MV-4-11 (cell line): ENCODE measurements around the gene DPH1.

Source experiments
- DNase-seq: peaks from one replicate; lab custom pipeline; 2025; lab: John Stamatoyannopoulos, UW

The DPH1 gene

DNA sequence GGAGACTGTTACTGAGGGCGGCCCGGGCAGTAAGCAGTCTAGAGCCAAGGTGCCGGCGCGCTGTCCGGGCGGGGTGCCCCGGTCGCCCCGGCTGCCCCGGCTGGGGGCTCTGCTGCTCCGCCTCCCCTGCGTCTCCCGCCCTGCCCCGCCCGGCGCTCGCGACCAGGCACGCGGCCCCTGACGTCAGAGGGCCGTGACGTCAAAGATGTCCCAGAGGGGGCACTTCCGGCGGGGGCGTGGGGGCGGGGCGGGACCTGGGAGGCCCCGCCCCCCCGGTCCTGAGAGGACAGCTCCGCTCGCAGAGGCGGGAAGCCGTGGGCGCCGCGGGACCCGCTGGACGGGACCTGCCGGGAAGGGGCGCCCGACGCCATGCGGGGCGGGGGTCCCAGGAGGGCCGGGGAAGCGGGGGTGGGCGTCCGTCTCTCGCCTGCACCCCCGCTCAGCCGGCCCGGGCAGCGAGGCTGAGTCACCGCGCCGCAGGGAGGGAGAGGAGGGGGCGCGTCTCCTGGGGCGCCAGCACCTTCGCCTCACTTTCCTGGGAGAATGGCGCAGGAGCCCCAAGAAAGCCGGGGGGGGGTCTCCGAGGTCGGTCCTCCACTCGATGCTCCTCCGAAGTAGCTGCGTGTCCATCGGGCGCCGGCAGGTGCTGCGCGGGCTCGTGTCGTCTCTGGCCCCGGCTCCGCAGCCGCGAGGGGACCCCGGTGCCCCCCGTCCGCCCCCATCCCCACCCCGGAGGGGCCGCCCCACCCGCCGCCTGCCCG is 20.5 kb downstream of the DPH1 start:
- peak; percentile 56 for DNase-seq

DNA sequence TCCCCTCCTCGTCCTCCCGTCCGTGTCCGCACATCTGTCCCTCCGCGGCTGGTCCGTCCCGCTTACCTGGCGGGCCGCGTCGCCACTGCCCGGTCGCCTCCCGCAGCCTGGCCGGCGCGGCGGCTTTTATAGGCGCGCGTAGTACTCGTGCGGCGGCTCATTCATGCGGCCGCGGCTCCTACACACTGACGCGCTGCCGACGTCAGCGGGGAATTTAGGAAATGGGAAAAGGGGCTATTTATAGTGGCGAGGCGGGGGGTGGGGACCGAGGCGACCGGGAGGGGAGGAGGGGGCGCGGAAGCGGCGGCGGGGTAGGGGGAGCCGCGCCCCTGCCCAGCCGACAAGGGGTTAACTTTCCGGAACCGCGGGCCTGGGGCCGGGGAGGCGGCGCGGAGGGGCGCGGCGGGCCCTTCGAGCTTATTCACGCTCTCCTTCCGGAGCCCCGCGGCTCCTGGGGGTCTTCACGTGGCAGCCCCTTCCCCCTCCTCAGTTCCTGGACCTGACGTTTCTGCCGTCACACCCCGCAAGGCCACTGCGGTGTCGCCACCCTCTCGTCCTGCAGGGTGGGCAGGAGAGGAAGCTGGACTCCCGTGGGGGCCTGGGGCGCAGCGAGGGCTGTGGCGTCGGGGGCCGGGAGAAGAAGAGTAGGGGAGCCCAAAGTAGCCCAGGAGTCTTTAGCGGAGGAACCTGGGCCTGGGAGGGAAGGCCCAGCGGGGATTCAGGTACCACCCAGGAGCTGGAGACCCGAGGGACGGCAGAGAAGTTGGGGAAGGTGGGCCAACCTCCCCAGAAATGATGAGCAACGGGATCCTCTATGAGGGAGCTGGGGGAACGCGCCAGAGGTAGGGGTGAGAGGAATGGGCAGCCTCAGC is 21.3 kb downstream of the DPH1 start:
- no peak for DNase-seq

DNA sequence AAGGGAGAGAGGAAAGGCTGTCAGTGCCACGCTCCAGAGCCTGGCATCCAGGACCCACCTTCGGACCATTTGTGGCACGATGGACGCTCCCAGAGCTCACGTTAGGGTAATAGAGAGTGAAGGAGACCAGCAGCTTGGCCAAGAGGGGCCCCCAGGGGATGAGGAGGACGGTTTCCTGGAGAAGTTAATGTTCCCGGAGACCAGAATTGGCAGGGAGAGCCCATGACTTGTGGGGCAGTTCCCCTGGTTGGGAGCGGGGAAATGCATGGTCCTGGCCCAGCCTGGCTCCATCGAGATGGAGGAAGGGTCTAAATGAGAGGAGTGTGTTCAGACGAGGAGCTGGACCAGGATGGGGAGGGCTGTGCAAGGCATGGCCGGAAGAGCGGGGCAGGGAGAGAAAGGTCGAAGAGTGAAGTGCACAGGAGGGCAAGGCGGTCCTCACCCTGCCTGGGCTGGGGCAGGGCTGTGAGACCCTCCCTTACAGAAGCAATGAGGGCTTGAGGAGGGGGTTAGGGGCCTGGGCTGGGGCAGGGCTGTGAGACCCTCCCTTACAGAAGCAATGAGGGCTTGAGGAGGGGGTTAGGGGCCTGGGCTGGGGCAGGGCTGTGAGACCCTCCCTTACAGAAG is 22.1 kb downstream of the DPH1 start:
- no peak for DNase-seq

DNA sequence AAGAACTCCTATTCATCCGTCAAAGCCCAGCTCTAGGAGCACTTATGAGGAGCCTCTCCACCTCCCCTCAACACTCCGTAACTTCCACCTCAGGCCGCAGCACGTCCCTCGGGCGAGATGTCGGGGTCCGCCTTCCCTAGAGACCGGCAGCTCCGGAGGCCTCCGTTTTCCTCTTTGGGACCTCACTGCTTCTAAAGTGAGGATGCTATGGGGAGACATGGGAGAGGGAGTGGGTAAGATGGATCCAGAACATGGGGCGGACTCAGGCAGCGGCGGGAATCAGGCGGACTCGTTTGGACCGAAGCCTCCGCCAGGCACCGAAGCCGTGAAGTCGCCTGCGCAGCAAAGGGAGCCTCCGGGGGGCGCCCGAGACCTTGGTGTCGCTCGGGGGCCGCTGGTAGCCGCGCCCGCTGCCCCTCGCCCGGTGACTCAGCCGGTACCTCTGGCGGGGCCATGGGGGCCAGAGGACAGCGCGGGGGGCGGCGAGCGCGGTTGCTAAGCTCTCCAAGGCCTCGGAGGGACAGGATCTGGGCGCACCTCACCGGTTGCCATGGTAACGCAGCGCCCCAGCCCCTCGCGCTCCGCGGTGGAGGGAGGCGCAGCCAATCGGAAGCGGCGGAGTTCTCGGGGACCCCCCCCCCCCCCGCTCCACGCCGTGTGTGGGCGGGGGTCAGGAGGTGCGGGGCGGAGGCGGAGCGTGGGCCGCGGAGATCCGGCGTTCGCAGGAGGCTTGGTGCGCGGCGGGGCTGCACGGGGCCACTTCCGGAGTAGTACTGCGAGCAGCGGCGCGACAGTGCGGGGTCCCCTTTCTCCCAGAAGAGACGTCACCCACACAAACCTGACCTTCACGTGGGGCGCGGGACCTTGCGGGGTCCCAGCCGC is 23.7 kb downstream of the DPH1 start:
- peak; percentile 36 for DNase-seq

DNA sequence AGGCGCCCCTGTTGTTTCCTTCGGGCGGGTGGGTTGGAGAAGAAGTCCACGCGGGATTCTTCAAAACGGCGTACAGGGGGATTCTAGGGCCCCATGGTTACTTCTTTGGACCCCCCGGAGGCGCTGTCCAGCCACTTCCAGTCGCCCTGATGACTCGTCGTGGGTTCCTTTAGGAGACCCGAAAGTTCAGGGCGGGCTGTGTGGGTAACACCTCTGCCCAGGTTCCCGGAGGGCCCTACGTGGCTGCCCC is 24.2 kb downstream of the DPH1 start:
- DNase-seq: no peak

DNA sequence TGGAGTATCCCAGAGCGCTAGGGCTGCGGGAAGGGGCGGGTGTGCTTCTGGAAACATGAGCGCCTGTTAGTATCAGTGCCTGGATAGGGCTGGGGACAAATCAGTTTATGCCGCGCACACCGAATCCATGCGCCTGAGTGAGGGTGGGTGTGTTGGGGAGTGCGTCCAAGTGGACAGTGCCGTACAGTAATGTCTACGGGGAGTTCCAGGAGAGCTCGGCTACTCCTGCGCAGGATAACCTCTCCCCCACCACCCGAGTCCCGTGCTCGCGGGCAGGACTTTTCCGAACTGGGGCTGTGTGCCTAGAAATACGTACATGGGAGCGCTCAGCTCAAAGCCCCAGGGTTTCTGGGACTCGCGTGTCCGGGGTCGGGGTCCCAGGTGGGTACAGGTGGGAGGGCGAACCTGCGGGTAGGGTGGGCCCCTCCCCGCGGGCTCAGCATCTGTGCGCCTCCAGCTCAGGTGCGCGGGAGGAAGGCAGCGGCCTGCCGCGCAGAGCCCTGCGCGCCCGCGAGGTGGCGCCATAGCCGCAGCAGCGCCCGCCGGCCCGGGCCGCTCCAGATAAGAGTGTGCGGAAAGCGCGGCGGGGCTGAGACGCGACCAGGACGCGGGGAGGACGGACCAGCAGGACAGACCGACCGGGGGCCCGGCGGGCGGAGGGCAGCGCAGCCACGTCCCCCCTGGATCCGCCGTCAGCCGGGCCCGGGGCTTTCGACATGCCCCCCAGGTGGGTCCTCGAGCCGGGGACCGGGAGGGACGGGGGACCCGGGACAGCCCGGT is 24.7 kb downstream of the DPH1 start, which contains the start of gene HIC1:
HIC1 (plus strand) TSS at position 592 of the 780 bp plus-strand sequence. CDS start 1,588 bp downstream, outside the sequence.
- DNase-seq: peak; percentile 41

DNA sequence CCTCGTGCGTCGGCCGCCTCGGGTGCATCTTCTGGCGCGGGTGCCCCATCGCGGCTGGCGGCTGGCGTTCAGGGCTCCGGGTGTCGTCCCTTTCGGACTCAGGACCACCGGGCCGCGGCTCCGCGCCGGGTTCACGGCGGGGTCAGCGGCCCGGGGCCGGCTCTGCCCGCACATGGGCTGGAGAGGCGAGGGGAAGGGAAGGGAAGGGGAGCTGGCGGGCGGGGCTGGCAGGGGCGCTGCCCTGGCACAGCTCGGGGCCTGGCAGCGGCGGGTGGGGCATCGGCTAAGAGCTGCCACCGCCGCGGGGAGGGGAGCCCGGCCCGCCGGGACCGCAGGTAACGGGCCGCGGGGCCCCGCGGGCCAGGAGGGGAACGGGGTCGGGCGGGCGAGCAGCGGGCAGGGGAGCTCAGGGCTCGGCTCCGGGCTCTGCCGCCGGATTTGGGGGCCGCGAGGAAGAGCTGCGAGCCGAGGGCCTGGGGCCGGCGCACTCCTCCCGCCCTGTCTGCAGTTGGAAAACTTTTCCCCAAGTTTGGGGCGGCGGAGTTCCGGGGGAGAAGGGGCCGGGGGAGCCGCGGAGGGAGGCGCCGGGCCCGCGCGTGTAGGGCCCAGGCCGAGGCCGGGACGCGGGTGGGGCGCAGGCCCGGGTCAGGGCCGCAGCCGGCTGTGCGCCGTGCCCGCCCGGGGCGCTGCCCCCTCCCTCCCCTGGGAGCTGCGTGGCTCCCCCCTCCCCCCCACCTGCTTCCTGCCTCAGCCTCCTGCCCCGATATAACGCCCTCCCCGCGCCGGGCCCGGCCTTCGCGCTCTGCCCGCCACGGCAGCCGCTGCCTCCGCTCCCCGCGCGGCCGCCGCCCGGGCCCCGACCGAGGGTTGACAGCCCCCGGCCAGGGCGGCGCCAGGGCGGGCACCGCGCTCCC is 25.6 kb downstream of the DPH1 start:
- DNase-seq: no peak

DNA sequence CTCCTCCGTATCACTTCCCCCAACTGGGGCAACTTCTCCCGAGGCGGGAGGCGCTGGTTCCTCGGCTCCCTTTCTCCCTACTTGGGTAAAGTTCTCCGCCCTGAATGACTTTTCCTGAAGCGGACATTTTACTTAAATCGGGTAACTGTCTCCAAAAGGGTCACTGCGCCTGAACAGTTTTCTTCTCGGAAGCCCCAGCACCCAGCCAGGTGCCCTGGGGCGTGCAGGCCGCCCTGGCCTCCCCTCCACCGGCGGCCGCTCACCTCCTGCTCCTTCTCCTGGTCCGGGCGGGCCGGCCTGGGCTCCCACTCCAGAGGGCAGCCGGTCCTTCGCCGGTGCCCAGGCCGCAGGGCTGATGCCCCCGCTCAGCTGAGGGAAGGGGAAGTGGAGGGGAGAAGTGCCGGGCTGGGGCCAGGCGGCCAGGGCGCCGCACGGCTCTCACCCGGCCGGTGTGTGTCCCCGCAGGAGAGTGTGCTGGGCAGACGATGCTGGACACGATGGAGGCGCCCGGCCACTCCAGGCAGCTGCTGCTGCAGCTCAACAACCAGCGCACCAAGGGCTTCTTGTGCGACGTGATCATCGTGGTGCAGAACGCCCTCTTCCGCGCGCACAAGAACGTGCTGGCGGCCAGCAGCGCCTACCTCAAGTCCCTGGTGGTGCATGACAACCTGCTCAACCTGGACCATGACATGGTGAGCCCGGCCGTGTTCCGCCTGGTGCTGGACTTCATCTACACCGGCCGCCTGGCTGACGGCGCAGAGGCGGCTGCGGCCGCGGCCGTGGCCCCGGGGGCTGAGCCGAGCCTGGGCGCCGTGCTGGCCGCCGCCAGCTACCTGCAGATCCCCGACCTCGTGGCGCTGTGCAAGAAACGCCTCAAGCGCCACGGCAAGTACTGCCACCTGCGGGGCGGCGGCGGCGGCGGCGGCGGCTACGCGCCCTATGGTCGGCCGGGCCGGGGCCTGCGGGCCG is 26.5 kb downstream of the DPH1 start:
- peak; percentile 20 for DNase-seq

DNA sequence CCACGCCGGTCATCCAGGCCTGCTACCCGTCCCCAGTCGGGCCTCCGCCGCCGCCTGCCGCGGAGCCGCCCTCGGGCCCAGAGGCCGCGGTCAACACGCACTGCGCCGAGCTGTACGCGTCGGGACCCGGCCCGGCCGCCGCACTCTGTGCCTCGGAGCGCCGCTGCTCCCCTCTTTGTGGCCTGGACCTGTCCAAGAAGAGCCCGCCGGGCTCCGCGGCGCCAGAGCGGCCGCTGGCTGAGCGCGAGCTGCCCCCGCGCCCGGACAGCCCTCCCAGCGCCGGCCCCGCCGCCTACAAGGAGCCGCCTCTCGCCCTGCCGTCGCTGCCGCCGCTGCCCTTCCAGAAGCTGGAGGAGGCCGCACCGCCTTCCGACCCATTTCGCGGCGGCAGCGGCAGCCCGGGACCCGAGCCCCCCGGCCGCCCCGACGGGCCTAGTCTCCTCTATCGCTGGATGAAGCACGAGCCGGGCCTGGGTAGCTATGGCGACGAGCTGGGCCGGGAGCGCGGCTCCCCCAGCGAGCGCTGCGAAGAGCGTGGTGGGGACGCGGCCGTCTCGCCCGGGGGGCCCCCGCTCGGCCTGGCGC is 27.3 kb downstream of the DPH1 start:
- DNase-seq: no peak

DNA sequence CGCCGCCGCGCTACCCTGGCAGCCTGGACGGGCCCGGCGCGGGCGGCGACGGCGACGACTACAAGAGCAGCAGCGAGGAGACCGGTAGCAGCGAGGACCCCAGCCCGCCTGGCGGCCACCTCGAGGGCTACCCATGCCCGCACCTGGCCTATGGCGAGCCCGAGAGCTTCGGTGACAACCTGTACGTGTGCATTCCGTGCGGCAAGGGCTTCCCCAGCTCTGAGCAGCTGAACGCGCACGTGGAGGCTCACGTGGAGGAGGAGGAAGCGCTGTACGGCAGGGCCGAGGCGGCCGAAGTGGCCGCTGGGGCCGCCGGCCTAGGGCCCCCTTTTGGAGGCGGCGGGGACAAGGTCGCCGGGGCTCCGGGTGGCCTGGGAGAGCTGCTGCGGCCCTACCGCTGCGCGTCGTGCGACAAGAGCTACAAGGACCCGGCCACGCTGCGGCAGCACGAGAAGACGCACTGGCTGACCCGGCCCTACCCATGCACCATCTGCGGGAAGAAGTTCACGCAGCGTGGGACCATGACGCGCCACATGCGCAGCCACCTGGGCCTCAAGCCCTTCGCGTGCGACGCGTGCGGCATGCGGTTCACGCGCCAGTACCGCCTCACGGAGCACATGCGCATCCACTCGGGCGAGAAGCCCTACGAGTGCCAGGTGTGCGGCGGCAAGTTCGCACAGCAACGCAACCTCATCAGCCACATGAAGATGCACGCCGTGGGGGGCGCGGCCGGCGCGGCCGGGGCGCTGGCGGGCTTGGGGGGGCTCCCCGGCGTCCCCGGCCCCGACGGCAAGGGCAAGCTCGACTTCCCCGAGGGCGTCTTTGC is 28.0 kb downstream of the DPH1 start:
- DNase-seq: no peak

DNA sequence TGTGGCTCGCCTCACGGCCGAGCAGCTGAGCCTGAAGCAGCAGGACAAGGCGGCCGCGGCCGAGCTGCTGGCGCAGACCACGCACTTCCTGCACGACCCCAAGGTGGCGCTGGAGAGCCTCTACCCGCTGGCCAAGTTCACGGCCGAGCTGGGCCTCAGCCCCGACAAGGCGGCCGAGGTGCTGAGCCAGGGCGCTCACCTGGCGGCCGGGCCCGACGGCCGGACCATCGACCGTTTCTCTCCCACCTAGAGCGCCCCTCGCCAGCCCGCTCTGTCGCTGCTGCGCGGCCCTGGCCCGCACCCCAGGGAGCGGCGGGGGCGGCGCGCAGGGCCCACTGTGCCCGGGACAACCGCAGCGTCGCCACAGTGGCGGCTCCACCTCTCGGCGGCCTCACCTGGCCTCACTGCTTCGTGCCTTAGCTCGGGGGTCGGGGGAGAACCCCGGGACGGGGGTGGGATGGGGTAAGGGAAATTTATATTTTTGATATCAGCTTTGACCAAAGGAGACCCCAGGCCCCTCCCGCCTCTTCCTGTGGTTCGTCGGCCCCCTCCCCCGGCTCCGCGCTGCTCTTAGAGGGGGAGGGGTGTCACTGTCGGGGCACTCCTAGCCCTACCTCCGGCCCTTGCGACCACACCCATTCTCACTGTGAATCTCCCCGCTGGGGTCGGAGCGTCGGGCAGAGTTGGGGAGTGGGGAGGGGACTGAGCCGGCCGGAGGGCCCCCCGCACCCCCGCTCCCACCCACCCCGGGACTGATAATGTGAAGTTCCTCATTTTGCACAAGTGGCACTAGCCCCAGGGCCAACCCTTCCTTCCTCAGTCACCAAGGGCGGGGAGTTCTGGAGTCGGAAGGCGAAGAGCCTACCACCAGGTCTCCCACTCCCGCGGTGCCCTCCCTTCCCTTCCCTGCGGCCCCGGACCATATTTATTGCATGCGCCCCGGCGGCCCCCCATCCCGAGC is 28.9 kb downstream of the DPH1 start:
- DNase-seq: peak; percentile 79

DNA sequence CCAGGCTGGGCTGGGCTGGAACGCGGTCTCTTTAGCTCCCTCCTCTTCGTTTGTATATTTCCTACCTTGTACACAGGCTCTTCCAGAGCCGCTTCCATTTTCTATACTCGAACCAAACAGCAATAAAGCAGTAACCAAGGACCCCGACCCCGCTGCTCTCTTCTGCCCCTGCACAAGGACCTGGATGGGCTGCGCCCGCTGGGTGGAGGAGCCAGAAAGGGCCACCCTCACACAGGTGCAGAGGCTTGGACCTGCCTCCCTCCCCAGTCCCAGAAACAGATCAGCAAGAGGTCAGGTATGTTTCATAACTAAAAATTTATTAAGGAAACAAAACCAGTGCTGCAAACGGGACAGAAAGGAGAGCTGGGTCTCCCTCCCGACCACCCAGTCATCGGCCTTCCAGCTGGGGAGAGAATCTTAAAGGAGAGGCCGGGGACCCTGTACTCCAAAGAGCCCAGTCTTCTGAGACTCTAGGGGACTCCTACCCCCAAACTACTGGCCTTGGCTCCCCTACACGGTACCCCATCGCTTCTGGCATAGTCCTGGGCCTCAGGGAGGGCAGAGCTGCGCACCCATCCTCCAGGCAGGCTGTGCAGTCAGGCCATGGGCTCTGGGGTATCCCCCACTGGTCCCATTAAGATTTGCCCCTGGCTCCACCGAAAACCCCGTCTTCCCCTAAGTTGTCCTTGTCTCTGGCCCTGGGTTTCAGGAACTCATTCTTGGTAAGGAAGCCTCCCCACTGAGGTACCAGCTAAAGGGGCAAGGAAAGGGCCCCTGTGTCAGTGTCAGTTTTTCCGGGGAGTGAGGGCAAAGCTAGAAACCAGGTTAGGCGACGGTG is 29.8 kb downstream of the DPH1 start:
- DNase-seq: no peak

DNA sequence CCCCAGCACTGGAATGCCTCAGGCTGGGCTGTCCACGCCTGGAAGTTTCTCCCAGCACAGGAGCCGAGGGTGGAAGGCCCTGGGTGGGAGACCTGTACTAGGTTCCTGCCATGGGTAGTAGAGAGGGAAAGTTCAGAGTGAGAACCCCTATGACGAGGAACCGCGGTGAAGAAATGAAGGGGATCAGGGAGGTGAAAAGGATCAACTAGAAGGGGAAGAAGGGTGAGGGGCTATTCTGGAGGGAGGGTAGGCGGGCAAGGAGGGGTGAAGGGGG is 30.4 kb downstream of the DPH1 start:
- DNase-seq: no peak

DNA sequence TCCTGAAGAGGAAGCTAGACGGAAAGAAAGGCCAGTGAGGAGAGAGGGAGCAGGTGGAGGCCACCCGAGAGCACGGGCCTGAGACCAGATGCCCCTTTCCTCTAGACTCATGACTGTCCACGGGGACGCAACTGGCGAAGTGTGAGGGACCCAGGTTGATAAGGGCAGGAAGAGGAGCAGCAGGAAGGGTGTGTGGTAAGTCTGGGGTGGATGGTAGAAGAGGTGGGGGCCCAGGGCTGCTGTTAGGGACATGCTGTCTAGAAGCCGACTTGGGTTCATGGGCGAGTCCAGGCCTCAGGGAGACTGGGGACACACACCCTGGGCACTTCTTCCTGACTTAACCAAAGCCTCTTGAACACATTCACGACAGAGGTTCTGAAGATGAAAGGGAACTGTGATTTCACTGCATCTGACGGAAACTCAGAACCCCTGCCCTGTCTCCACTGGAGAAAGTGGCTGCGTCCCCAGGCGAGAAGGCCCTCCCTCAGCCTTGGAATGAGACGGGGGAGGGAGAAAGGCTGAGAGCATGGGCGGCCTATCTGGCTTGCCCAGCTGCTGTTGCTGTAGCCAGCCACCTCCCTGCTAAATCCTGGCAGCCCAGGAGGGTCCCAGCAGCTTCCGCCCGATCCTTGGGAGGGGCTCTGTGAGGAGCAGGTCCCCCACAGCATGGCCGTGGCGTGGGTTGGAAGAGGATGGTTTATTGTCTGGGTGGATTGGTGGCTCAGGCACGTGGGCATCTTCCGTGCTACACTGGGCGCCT is 30.9 kb downstream of the DPH1 start:
- no peak for DNase-seq

DNA sequence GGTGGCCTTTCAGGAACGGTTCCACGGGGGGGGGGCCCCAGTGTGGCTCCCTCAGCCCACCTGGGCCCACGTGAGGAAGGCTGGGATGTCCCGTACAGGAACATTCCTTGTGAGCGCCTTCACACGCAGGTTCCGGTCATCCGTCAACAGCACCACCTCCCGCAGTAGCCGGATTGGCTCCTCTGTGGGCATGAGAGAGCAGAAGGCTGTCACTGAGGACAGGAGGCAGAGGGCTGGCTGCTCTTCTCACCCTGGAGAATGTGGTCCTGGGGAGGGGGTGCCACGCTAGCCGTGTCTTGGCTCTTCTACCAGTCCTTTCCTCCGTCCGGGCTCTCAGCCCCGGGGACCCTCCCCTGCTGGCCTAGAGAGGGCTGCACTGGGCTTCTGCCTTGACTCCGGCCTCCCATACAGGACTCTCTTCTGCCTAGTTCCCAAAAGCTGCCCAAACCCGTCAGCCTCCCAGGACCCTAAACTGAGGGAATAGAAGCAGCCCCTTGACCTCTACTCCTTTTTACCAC is 31.5 kb downstream of the DPH1 start:
- no peak for DNase-seq
